WTC11 (cell line): ENCODE results near the gene NEFH. TPM values are rescaled to one million over a fixed set of nuclear protein-coding genes. Genes with fewer than 3 reads are reported as not detected.

Experiments used
- ATAC-seq: fragments of 200-7000 bp; cut with Tn5 transposase; 2 replicates; pipeline ENCODE4 v1.10.0; 2021; ENCODE audit warnings: mild to moderate bottlenecking, moderate library complexity
- CTCF ChIA-PET: fragments of 300-600 bp; sonication (Branson Sonifier 250); formaldehyde crosslinking; loops from one replicate; lab custom pipeline; 2021; ENCODE audit warnings: antibody characterized with exemption; lab: Charles Lee
- POLR2A ChIA-PET: fragments of 350-600 bp; sonication (Branson Sonifier 250); formaldehyde crosslinking; loops from one replicate; lab custom pipeline; 2021; ENCODE audit warnings: antibody characterized with exemption; lab: Charles Lee
- DNase-seq: peaks from one replicate; pipeline ENCODE4 v3.0.0; 2021; ENCODE audit warnings: low spot score
- H3K27ac Mint-ChIP-seq: 2 replicates; pipeline ENCODE4 v1.8.0; 2021; ENCODE audit warnings: mixed read lengths
- H3K27me3 Mint-ChIP-seq: 2 replicates; pipeline ENCODE4 v1.8.0; 2021; ENCODE audit warnings: low read depth, mild to moderate bottlenecking, moderate library complexity, mixed read lengths
- H3K36me3 Mint-ChIP-seq: 2 replicates; pipeline ENCODE4 v1.8.0; 2021; ENCODE audit warnings: mixed read lengths
- H3K4me1 Mint-ChIP-seq: 2 replicates; pipeline ENCODE4 v1.8.0; 2022; ENCODE audit warnings: mixed read lengths
- H3K4me3 Mint-ChIP-seq: 2 replicates; pipeline ENCODE4 v1.8.0; 2021; ENCODE audit warnings: mild to moderate bottlenecking, moderate library complexity, mixed read lengths
- H3K9me3 Mint-ChIP-seq: 2 replicates; pipeline ENCODE4 v1.8.0; 2021; ENCODE audit warnings: mixed read lengths
- ELF4 ChIP-seq: sonication (generic); formaldehyde crosslinking; IDR thresholded peaks from 2 replicates; pipeline ENCODE4 v1.8.1; 2022; ENCODE audit warnings: low read depth, mild to moderate bottlenecking, moderate library complexity, missing genetic modification reagents
- GRHL2 ChIP-seq: fragments of 250-450 bp; sonication (Bioruptor Pico); IDR thresholded peaks from 2 replicates; pipeline ENCODE4 v1.8.0; 2022; ENCODE audit warnings: mild to moderate bottlenecking, moderate library complexity; ENCODE audit not compliant: insufficient replicate concordance, severe bottlenecking
- JAZF1 ChIP-seq: fragments of 250-450 bp; sonication (Bioruptor Pico); IDR thresholded peaks from 2 replicates; pipeline ENCODE4 v1.9.0; 2021; ENCODE audit warnings: moderate library complexity, mild to moderate bottlenecking, inconsistent platforms
- MXD4 ChIP-seq: fragments of 250-450 bp; sonication (Bioruptor Pico); IDR thresholded peaks from 2 replicates; pipeline ENCODE4 v1.8.0; 2021; ENCODE audit warnings: mild to moderate bottlenecking, moderate library complexity, borderline replicate concordance
- NFYB ChIP-seq: sonication (generic); formaldehyde crosslinking; conservative IDR thresholded peaks from 2 replicates; pipeline ENCODE4 v1.8.0; 2022; ENCODE audit warnings: low read depth, missing genetic modification reagents
- PRRX2 ChIP-seq: fragments of 250-450 bp; sonication (Bioruptor Pico); IDR thresholded peaks from 2 replicates; pipeline ENCODE4 v1.8.0; 2021; ENCODE audit warnings: mild to moderate bottlenecking
- SOX15 ChIP-seq: fragments of 250-450 bp; sonication (Bioruptor Pico); IDR thresholded peaks from 2 replicates; pipeline ENCODE4 v1.9.0; 2021; ENCODE audit warnings: mild to moderate bottlenecking
- TEAD4 ChIP-seq: sonication (generic); formaldehyde crosslinking; IDR thresholded peaks from 2 replicates; pipeline ENCODE4 v1.8.0; 2022; ENCODE audit warnings: mild to moderate bottlenecking, missing genetic modification reagents
- ZNF138 ChIP-seq: sonication (generic); formaldehyde crosslinking; conservative IDR thresholded peaks from 2 replicates; pipeline ENCODE4 v1.8.1; 2022; ENCODE audit warnings: mild to moderate bottlenecking, moderate library complexity, missing genetic modification reagents
- ZNF219 ChIP-seq: sonication (generic); formaldehyde crosslinking; IDR thresholded peaks from 2 replicates; pipeline ENCODE4 v1.8.0; 2023; ENCODE audit warnings: missing genetic modification reagents, mild to moderate bottlenecking, borderline replicate concordance
- ZNF416 ChIP-seq: fragments of 250-450 bp; sonication (Bioruptor Pico); IDR thresholded peaks from 2 replicates; pipeline ENCODE4 v1.9.0; 2021; ENCODE audit warnings: mild to moderate bottlenecking, inconsistent platforms
- ZNF423 ChIP-seq: fragments of 250-450 bp; sonication (Bioruptor Pico); IDR thresholded peaks from 2 replicates; pipeline ENCODE4 v2.1.2; 2022; ENCODE audit warnings: mild to moderate bottlenecking, moderate library complexity
- total RNA-seq: library from RNA; stranded (reverse); gene quantifications from 3 replicates; pipeline ENCODE4 v1.2.3, GENCODE V29; 2021
- TF ChIP-seq, protein P1 (sequence below): sonication (generic); formaldehyde crosslinking; IDR thresholded peaks from 2 replicates; pipeline ENCODE4 v1.8.1; 2022; ENCODE audit warnings: mild to moderate bottlenecking, missing genetic modification reagents, moderate library complexity, borderline replicate concordance
- TF ChIP-seq, protein P2 (sequence below): sonication (generic); formaldehyde crosslinking; IDR thresholded peaks from 2 replicates; pipeline ENCODE4 v1.8.1; 2023; ENCODE audit warnings: mild to moderate bottlenecking, missing genetic modification reagents
- TF ChIP-seq, protein P3 (sequence below): fragments of 250-450 bp; sonication (Bioruptor Pico); IDR thresholded peaks from 2 replicates; pipeline ENCODE4 v1.9.0; 2021; ENCODE audit warnings: mild to moderate bottlenecking, borderline replicate concordance
- TF ChIP-seq, protein P4 (sequence below): sonication (generic); formaldehyde crosslinking; IDR thresholded peaks from 2 replicates; pipeline ENCODE4 v1.8.1; 2022; ENCODE audit warnings: missing genetic modification reagents, borderline replicate concordance
- TF ChIP-seq, protein P5 (sequence below): sonication (generic); formaldehyde crosslinking; IDR thresholded peaks from 2 replicates; pipeline ENCODE4 v1.8.1; 2022; ENCODE audit warnings: low read depth, mild to moderate bottlenecking, moderate library complexity, missing genetic modification reagents, borderline replicate concordance
- TF ChIP-seq, protein P6 (sequence below): fragments of 250-450 bp; sonication (Bioruptor Pico); IDR thresholded peaks from 2 replicates; pipeline ENCODE4 v2.1.2; 2022; ENCODE audit warnings: mild to moderate bottlenecking, moderate library complexity
- TF ChIP-seq, protein P7 (sequence below): sonication (generic); formaldehyde crosslinking; IDR thresholded peaks from 2 replicates; pipeline ENCODE4 v1.8.0; 2022; ENCODE audit warnings: mild to moderate bottlenecking, missing genetic modification reagents

The NEFH gene
- total RNA-seq, 1 experiment from 2014 or later, result 2.6 TPM

DNA sequence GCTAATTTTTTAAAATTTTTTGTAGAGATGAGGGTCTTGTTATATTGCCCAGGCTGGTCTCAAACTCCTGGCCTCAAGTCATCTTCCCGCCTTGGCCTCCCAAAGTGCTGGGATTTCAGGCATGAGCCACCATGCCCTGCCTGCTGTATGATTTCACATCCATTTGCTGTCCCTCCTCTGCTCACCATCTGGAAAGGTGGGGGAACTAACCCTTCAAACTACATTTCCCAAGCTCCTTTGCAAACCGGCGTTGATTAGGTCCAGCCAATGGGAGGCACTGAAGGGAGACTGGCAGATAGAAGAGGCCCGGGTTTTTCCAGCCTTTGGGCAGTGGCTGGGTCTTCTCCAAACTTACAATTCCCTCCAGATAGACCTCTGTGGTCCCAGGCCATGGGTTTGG lies 22.3 kb upstream of the NEFH start:
- CTCF ChIA-PET, result interaction anchor here (0.7 to 1.7 kb wide), 8 partner anchors 10 to 145 kb away, joined by 3 to 17 read pairs (median 4); no protein-coding TSS in a partner anchor
- ATAC-seq (peak; percentile 96), DNase-seq (peak; percentile 67)
- H3K4me3 Mint-ChIP-seq, result no peak overlapping the region
- H3K27me3 Mint-ChIP-seq, result no peaks in the 10 kb centered on the region
- no peaks in the 10 kb centered on the region for H3K9me3 Mint-ChIP-seq
- H3K36me3 Mint-ChIP-seq, result no peaks in the 10 kb centered on the region
- H3K27ac Mint-ChIP-seq, result no peak overlapping the region
- peaks cover 5% of the 10 kb centered on the region; the same call in 1 of the 2 replicates for H3K4me1 Mint-ChIP-seq
- POLR2A ChIA-PET, result no interaction called here
- TF ChIP-seq TEAD4 (CRISPR knock-in tag) (no peak), NFYB (CRISPR knock-in tag) (peak; percentile 46)

DNA sequence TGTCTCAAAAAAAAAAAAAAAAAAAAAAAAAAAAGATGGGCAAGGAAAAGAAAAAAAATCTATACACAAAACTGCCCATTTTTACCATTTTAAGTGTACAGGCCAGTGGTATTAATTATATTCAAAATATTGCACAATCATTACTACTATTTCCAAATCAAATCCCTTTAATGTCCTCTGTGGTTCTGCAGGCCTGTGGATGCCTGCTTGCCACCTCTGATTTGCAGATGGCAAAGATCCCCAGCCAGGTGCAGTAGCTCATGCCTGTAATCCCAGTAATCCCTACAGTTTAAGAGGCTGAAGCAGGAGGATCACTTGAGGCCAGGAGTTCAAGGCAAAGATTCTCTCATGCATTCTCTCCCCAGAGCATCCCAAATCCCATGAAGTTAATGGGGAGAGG lies 21.5 kb upstream of the NEFH start:
- no peaks in the 10 kb centered on the region for H3K36me3 Mint-ChIP-seq
- no peak for ATAC-seq
- no peaks in the 10 kb centered on the region for H3K9me3 Mint-ChIP-seq
- POLR2A ChIA-PET, result no interaction called here
- no peak for TF ChIP-seq ELF4 (CRISPR knock-in tag)
- TF ChIP-seq SOX15, result no peak
- no peak for TF ChIP-seq ZNF219
- no peak for TF ChIP-seq ZNF423 (CRISPR knock-in tag)
- TF ChIP-seq MXD4, result no peak
- TF ChIP-seq ZNF138 (CRISPR knock-in tag), result no peak
- TF ChIP-seq, protein P1, sequence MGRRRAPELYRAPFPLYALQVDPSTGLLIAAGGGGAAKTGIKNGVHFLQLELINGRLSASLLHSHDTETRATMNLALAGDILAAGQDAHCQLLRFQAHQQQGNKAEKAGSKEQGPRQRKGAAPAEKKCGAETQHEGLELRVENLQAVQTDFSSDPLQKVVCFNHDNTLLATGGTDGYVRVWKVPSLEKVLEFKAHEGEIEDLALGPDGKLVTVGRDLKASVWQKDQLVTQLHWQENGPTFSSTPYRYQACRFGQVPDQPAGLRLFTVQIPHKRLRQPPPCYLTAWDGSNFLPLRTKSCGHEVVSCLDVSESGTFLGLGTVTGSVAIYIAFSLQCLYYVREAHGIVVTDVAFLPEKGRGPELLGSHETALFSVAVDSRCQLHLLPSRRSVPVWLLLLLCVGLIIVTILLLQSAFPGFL (CRISPR knock-in tag), result no peak
- TF ChIP-seq, protein P2, sequence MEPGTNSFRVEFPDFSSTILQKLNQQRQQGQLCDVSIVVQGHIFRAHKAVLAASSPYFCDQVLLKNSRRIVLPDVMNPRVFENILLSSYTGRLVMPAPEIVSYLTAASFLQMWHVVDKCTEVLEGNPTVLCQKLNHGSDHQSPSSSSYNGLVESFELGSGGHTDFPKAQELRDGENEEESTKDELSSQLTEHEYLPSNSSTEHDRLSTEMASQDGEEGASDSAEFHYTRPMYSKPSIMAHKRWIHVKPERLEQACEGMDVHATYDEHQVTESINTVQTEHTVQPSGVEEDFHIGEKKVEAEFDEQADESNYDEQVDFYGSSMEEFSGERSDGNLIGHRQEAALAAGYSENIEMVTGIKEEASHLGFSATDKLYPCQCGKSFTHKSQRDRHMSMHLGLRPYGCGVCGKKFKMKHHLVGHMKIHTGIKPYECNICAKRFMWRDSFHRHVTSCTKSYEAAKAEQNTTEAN (CRISPR knock-in tag), result no peak
- TF ChIP-seq, protein P3, sequence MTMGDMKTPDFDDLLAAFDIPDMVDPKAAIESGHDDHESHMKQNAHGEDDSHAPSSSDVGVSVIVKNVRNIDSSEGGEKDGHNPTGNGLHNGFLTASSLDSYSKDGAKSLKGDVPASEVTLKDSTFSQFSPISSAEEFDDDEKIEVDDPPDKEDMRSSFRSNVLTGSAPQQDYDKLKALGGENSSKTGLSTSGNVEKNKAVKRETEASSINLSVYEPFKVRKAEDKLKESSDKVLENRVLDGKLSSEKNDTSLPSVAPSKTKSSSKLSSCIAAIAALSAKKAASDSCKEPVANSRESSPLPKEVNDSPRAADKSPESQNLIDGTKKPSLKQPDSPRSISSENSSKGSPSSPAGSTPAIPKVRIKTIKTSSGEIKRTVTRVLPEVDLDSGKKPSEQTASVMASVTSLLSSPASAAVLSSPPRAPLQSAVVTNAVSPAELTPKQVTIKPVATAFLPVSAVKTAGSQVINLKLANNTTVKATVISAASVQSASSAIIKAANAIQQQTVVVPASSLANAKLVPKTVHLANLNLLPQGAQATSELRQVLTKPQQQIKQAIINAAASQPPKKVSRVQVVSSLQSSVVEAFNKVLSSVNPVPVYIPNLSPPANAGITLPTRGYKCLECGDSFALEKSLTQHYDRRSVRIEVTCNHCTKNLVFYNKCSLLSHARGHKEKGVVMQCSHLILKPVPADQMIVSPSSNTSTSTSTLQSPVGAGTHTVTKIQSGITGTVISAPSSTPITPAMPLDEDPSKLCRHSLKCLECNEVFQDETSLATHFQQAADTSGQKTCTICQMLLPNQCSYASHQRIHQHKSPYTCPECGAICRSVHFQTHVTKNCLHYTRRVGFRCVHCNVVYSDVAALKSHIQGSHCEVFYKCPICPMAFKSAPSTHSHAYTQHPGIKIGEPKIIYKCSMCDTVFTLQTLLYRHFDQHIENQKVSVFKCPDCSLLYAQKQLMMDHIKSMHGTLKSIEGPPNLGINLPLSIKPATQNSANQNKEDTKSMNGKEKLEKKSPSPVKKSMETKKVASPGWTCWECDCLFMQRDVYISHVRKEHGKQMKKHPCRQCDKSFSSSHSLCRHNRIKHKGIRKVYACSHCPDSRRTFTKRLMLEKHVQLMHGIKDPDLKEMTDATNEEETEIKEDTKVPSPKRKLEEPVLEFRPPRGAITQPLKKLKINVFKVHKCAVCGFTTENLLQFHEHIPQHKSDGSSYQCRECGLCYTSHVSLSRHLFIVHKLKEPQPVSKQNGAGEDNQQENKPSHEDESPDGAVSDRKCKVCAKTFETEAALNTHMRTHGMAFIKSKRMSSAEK (CRISPR knock-in tag), result no peak
- TF ChIP-seq, protein P4, sequence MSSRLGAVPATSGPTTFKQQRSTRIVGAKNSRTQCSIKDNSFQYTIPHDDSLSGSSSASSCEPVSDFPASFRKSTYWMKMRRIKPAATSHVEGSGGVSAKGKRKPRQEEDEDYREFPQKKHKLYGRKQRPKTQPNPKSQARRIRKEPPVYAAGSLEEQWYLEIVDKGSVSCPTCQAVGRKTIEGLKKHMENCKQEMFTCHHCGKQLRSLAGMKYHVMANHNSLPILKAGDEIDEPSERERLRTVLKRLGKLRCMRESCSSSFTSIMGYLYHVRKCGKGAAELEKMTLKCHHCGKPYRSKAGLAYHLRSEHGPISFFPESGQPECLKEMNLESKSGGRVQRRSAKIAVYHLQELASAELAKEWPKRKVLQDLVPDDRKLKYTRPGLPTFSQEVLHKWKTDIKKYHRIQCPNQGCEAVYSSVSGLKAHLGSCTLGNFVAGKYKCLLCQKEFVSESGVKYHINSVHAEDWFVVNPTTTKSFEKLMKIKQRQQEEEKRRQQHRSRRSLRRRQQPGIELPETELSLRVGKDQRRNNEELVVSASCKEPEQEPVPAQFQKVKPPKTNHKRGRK (CRISPR knock-in tag), result no peak
- H3K4me1 Mint-ChIP-seq, result peaks cover 5% of the 10 kb centered on the region
- H3K27ac Mint-ChIP-seq, result no peak overlapping the region
- CTCF ChIA-PET, result interaction anchor here (1.7 kb wide), 1 partner anchor 11 kb away, joined by 17 read pairs; no protein-coding TSS in a partner anchor
- H3K27me3 Mint-ChIP-seq, result no peaks in the 10 kb centered on the region
- H3K4me3 Mint-ChIP-seq, result no peak overlapping the region
- DNase-seq, result no peak

DNA sequence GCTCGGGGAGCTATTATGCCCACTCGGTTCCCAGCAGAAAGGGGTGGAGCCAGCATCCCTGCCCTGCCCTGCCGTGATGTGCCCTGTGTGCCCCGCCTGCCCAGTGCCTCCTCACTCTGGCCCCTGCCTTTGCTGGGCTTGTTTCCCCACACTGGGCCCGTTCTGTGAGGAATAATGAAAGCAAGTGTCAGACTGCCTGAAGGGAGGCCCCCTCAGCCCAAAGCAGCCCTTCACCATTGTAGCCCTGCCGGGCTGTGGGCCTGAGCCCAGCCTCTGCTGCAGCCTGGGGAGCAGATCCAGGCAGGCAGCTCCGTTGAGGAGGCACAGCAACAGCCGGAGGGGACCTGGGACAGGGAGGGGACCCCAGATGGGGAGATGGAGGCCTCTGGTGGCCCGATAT lies 20.2 kb upstream of the NEFH start:
- ATAC-seq, result peak; percentile 19
- no peaks in the 10 kb centered on the region for H3K36me3 Mint-ChIP-seq
- no peak for DNase-seq
- POLR2A ChIA-PET, result no interaction called here
- CTCF ChIA-PET, result interaction anchor here (1.0 kb wide), 1 partner anchor 64 kb away, joined by 3 read pairs; no protein-coding TSS in a partner anchor
- no peak overlapping the region for H3K4me3 Mint-ChIP-seq
- peaks cover 10% of the 10 kb centered on the region for H3K4me1 Mint-ChIP-seq
- no peaks in the 10 kb centered on the region for H3K27me3 Mint-ChIP-seq
- no peaks in the 10 kb centered on the region for H3K9me3 Mint-ChIP-seq
- H3K27ac Mint-ChIP-seq, result no peak overlapping the region
- TF ChIP-seq, protein P5, sequence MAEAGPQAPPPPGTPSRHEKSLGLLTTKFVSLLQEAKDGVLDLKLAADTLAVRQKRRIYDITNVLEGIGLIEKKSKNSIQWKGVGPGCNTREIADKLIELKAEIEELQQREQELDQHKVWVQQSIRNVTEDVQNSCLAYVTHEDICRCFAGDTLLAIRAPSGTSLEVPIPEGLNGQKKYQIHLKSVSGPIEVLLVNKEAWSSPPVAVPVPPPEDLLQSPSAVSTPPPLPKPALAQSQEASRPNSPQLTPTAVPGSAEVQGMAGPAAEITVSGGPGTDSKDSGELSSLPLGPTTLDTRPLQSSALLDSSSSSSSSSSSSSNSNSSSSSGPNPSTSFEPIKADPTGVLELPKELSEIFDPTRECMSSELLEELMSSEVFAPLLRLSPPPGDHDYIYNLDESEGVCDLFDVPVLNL (CRISPR knock-in tag), result no peak
- TF ChIP-seq ZNF416 (no peak), PRRX2 (no peak), JAZF1 (no peak), ZNF219 (no peak), GRHL2 (no peak)
- TF ChIP-seq, protein P6, sequence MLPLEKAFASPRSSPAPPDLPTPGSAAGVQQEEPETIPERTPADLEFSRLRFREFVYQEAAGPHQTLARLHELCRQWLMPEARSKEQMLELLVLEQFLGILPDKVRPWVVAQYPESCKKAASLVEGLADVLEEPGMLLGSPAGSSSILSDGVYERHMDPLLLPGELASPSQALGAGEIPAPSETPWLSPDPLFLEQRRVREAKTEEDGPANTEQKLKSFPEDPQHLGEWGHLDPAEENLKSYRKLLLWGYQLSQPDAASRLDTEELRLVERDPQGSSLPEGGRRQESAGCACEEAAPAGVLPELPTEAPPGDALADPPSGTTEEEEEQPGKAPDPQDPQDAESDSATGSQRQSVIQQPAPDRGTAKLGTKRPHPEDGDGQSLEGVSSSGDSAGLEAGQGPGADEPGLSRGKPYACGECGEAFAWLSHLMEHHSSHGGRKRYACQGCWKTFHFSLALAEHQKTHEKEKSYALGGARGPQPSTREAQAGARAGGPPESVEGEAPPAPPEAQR (CRISPR knock-in tag), result no peak
- TF ChIP-seq, protein P7, sequence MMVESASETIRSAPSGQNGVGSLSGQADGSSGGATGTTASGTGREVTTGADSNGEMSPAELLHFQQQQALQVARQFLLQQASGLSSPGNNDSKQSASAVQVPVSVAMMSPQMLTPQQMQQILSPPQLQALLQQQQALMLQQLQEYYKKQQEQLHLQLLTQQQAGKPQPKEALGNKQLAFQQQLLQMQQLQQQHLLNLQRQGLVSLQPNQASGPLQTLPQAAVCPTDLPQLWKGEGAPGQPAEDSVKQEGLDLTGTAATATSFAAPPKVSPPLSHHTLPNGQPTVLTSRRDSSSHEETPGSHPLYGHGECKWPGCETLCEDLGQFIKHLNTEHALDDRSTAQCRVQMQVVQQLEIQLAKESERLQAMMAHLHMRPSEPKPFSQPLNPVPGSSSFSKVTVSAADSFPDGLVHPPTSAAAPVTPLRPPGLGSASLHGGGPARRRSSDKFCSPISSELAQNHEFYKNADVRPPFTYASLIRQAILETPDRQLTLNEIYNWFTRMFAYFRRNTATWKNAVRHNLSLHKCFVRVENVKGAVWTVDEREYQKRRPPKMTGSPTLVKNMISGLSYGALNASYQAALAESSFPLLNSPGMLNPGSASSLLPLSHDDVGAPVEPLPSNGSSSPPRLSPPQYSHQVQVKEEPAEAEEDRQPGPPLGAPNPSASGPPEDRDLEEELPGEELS (CRISPR knock-in tag), result no peak
